Activated CD4-positive, alpha-beta T cell treated with anti-CD3 and anti-CD28 coated beads, Interleukin-2, amount 50 U/mL, for 1 hour (primary cell): ENCODE measurements around the gene MAPK8IP1.
A peak's percentile ranks its signal among the peaks of the same experiment; 100 is the strongest.
"Not testable (repeated sequence)": the region's sequence is repeated elsewhere in the genome, so short reads cannot be mapped to it uniquely, and the experiment has no call there.

ENCODE experiments used
- DNase-seq: peaks from one replicate; pipeline ENCODE4 v3.0.0-alpha.2; 2020

MAPK8IP1 gene

DNA sequence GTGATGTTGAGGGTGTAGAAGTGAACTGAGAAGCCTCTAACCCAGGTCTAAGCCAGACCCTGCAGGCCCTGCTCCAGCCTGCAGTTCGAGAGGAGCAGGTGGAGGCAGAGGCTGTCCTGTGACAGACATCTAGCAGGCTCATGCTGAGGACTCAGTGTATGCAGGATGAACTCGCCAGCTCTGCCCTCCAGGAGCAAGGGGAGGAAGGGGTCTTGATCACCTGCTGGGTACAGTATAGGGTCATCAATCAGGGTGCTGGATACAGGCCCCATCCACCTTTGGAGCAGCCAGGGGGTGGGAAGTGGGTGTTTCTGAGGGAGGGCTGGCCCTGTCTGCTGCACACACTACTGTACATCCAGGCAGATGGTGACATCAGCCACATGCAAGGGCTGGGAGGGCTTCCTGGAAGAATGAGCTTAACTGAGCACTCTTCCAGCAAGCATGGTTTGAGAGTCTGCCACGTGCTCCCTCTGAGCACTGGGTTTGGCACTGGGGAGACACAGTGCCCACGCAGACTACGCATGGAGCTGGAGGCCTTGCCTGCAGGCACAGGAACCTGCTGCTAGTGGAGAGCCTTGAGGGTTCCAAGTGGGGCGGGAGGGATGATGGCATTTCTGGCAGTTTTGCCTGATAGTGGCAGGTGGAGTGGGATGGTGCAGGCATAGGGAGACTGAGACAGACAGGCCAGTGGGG, 9.2 kb downstream of the MAPK8IP1 start:
- DNase-seq, result no peak

DNA sequence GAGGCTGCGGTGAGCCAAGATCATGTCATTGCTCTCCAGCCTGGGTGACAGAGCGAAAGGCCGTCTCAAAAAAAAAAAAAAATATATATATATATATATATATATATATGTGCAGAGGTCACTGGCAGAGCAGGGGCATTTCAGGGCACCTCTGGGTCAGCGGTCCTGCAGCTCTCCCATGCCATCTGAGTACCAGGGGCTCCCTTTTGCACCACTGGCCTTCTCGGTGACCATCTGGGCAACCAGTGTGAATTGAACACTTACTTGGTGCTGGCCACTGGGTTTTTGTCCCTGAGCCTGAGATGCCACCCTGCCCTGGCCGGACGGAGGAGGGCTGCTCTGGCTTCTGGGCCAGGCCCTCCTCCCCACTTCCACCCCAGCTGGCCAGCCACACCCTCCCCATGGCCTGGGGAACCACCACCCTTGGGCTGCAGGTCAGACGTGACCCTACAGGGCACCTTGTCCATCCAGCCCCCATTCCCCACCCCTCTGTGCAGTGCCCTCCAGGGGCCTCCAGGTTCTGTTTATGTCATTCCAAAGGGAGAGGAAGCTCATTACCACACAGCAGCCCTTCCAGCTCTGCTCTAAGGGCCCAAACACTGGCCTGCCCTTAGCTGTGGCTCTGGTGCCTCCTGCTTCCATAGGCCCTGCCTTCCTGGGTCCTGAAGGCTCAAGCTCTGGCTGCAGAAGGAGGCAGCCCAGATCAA, 10.3 kb downstream of the MAPK8IP1 start:
- DNase-seq, result no peak

DNA sequence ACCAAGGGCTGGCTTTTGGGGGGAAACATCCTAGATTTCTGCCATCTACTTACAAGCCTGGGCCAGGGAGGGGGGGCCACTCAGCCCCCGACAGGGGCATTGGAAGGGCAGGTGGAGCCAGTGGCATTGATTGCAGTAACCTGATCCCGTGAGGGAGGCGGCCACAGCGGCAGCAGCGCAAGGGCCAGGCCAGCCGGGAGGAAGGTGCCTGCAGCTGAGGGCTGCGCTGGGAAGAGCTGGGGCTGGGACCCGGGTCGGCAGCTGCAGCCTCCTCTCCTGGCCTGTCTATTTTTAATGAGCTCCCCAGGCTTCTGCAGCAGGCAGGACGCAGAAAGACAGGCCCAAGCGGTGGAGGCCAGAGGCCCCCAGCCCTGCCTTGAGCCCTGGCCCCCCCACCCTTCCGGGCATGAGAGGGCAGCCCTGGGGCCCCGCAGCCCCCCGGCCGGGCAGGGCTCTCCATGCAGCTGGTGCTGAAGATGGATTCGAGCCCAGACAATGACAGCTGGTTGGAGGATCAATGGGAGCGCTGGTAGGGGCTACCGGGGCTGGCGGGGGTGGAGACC, 11.1 kb downstream of the MAPK8IP1 start:
- no peak for DNase-seq

DNA sequence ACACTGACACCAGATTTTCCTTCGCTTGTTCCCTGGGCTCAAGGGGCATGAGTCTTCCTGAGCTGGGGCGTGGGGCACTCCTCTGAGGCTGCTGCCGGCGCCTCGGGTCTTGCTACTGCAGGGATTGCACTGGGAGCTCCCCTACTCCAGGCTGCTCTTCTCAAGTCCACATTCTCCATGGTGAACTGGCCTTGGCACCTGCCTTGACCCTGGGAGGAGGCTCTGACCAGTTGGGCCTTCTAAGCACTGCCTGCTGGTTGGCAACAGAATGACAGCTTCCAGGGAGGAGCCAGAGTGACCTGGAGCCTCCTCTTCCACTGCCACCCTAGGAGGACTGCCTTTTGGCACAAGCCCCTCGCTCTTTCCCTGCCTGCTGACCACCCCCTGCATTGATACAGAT, 12.1 kb downstream of the MAPK8IP1 start:
- no peak for DNase-seq

DNA sequence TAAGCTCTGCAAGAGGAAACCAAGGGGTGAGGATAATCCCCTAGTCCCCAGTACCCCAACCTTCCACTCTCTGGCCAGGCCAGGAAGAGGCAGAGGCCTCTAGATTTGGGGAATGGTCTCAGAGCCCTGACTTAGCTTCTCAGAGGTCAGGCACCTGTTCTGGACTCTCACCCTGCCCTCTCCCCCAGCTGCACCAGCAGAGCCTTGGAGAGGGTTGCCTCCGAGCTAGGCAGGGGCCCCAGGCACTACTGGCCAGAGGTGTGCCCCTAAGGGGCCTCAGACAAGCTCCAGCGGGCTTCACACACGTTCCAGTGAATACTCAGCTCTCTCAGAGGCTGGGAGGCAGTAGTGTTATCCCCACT, 13.6 kb downstream of the MAPK8IP1 start:
- DNase-seq, result no peak

DNA sequence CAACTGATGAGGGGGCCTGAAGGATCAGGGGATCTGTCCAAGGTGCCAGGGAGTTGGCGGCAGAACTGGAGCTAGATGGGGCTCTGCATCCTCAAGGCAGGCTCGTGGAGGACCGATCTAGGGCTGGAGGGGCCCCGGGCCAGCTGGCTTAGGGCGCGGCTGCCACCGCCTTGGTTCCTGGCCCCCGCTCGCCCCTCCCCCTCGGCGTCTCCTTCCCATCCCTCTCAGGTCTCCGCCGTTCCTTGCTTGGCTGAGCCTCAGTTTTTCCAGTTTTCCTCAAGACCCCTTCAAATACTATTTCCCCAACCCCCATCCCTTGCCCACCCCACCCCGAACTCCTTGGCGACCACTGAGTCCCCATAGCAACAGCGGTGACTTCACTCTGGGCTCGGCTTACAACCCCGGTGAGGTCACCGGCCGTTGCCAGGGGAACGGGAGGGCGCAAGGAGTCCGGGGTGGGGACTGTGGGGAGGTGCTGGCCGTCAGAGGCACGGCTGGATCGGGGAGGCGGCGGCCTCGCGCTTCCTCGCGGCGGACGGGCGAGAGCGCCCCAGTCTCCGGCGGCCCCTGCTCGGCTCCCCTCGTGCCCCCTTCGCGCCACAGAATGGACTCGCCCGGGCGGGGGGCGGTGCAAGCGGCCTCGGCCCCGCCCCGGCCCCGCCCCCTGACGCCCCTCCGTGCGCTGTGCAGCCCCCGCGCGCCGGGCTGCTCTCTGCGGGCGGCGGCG, 14.2 kb downstream of the MAPK8IP1 start:
- peak; percentile 57 for DNase-seq

DNA sequence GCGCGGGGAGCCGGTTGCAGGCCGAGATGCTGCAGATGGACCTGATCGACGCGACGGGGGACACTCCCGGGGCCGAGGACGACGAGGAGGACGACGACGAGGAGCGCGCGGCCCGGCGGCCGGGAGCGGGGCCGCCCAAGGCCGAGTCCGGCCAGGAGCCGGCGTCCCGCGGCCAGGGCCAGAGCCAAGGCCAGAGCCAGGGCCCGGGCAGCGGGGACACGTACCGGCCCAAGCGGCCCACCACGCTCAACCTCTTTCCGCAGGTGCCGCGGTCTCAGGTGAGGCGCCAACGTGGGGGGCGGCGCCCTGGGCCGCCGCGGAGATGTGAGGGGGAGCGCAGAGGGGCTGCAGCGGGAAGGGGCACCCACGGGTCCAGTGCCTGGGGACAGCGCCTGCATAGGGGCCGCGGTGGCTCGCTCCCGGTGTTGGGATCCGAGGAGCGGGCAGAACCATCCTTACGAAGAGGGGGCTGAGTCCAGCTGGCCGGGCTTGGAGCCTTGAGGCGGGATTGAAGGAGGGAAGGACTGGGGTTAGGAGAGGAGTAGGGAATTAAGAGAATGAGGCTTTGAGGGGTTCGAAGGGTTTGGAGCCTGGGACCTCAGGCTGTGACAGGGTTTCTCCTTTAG, 14.8 kb downstream of the MAPK8IP1 start:
- DNase-seq, result not testable (repeated sequence)

DNA sequence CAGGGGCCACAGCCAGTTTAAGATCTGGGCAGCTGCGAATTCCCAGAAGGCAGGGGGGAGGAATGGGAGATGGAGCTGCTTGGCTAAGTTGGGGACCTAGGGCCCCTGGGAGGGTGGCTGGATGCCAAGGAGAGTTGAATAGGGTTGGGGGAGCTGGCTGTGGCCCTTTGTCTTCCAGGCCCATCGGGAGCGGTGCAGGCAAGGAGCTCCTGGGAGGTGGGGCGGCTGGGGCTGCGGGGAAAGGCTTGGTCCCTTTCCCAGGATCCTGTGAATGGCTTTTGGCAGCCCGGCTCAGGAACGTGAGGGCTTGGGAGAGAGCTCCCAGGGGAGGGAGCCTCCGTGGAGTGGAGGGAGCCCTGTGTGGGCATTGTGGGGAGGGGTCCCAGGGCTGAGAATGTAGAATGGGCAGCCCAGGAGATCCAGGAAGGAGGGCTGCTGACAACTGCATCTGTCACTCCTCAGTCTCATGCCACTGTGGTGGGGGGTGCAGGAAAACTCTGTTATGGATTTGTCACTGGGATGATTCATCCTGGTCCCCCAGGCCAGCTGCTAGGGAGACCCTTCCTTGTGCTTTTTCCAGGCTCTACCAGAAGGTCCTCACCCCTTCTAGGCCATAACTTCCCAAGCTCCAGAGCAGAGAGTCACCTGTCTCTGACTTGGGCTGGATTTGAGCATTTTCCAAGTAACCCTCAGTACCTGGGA, 15.6 kb downstream of the MAPK8IP1 start:
- no peak for DNase-seq

DNA sequence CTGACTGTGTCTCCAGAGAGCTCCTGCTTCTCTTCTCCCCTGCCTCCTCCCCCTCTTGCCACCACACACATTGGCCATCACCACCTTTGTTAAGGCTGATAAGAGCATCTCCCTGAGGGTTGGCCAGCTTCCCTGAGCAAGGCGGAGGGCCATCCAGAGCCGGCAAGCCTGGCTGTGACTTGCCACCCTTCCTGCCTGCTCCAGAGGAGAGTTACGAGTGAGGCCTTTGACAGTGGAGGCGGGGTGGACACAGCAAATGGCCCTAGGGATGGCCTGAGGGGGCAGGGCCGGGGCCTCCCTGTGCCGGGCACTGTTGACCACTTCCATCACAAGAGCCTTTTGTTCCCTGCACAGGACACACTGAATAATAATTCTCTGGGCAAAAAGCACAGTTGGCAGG, 16.2 kb downstream of the MAPK8IP1 start:
- no peak for DNase-seq

DNA sequence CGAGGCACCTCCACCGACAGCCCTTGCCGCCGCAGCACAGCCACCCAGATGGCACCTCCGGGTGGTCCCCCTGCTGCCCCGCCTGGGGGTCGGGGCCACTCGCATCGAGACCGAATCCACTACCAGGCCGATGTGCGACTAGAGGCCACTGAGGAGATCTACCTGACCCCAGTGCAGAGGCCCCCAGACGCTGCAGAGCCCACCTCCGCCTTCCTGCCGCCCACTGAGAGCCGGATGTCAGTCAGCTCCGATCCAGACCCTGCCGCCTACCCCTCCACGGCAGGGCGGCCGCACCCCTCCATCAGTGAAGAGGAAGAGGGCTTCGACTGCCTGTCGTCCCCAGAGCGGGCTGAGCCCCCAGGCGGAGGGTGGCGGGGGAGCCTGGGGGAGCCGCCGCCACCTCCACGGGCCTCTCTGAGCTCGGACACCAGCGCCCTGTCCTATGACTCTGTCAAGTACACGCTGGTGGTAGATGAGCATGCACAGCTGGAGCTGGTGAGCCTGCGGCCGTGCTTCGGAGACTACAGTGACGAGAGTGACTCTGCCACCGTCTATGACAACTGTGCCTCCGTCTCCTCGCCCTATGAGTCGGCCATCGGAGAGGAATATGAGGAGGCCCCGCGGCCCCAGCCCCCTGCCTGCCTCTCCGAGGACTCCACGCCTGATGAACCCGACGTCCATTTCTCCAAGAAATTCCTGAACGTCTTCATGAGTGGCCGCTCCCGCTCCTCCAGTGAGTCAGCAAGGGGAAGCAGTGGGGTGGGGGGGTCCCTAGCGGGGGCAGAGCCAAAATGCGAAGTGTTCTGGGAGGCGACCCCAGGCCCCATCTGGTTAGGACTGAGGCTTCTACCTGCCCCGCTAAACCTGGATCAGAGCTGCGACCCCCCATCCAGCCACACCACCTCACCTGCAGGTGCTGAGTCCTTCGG, 17.3 kb downstream of the MAPK8IP1 start:
- no peak for DNase-seq

DNA sequence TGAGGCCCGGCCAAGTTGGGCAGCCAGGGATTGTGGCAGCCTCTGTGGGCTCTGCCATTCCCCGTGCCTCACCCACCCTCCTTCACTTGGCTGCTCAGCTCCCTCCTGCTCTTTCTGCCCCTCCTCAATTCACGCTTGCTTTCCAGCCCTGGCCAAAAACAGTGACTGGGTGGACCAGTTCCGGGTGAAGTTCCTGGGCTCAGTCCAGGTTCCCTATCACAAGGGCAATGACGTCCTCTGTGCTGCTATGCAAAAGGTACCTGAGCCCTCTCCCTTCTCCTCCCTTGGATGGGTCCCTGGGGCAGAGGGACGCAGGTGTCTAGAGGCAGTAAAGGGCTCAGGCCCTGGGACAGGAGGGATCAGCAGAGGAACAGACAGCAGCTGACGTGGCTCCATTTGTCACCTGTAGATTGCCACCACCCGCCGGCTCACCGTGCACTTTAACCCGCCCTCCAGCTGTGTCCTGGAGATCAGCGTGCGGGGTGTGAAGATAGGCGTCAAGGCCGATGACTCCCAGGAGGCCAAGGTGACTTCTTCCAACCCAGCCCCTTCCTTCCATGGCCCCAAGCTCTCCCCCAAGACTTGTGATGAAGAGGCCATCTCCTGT, 19.0 kb downstream of the MAPK8IP1 start:
- no peak for DNase-seq

DNA sequence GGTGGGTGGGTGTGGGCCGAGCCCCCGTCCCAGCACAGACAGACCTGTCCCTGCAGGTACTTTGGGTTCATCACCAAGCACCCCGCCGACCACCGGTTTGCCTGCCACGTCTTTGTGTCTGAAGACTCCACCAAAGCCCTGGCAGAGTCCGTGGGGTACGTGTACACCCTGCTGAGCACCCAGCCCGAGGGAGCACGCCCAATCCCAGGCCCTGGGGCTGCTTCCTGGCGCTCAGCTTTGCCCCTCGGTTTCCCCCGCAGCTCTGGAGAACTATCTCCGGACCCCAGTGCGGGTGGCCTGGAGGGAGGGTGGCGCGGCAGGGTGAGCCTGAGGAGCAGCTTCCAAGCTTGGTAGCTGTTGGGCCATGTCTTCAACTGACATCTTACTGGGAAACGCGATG, 19.6 kb downstream of the MAPK8IP1 start:
- DNase-seq, result no peak

DNA sequence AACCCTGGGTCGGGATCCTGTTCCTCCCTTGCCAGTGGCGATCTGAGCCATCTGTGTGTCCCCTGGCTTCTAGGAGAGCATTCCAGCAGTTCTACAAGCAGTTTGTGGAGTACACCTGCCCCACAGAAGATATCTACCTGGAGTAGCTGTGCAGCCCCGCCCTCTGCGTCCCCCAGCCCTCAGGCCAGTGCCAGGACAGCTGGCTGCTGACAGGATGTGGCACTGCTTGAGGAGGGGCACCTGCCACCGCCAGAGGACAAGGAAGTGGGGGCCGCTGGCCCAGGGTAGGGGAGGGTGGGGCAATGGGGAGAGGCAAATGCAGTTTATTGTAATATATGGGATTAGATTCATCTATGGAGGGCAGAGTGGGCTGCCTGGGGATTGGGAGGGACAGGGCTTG, 20.1 kb downstream of the MAPK8IP1 start:
- DNase-seq, result not testable (repeated sequence)

DNA sequence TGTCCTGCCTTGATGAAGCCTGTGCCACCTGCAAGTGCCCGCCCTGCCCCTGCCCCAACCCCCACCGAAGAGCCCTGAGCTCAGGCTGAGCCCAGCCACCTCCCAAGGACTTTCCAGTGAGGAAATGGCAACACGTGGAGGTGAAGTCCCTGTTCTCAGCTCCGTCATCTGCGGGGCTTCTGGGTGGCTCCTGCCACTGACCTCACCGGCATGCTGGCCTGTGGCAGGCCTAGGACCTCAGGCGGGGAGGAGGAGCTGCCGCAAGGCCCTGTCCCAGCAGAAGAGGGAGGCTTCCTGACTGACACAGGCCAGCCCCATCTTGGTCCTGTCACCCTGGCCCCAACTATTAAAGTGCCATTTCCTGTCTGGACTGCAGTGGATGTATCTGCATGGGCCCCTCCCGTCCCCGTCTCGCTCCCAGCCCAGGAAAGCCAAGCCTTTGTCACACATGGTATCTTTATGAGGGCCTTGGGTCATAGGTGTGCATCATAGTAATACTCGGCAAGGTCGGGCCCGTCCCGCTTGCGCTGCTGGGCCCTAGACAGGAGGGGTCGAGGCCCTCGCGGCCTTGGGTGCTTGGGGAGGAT, 20.7 kb downstream of the MAPK8IP1 start:
- DNase-seq, result no peak

DNA sequence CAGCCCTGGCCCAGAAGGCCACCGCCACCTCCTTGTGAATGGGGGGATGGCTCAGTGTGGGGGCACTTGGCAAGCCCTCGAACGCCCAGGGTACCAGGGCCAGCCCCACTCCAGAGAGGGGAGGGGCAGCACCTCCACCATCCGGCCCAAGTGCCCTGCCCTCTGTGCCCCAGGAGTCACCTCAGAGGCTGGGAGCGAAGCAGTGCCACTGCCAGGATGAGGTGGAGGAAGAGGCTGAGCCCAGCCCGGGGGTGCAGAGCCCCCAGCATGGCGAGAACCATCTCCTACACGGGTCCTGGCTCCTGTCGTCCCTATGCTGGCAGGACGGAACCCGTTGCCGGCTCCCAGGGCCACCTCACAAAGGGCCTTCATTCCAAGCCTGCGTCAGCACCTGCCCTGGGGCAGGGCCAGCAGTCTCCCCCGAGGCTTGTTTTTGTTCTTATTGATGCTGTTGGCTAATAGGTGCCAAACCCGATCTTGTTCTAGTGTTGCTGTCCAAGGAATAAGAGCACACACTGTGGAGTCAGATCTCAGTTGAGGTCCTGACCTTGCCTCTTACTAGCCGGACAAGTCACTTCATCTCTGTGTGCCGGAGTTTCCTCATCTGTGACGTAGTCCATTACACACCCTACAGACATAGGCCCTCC, 21.6 kb downstream of the MAPK8IP1 start, which contains the start of gene FREY1:
Gene FREY1, minus strand, starts transcription at position 307 of the 647 bp plus-strand sequence. Its CDS starts 26 bp downstream, at position 281.
- no peak for DNase-seq

DNA sequence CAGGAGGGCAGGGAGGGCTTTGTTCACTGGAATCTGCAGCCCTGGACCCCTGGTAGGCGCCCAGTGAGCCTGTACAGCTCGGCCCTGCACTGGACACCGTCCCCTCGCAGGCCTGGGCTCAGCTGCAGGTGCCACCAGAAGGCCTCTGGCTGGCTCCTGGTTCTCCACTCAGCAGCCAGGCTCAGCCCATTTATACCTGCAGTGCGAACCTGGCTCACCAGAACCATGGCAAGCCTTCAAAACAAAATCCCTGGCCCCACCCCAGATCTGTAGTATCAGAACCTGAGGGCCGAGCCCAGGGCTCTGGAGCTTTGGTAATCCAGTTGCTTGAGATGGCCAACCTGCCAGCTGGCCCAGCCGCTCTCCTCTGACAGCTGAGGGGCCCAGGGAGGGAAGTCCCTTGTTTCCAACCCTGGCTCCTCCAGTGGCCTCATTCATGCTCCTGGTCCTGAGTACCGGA, 22.5 kb downstream of the MAPK8IP1 start:
- no peak for DNase-seq

DNA sequence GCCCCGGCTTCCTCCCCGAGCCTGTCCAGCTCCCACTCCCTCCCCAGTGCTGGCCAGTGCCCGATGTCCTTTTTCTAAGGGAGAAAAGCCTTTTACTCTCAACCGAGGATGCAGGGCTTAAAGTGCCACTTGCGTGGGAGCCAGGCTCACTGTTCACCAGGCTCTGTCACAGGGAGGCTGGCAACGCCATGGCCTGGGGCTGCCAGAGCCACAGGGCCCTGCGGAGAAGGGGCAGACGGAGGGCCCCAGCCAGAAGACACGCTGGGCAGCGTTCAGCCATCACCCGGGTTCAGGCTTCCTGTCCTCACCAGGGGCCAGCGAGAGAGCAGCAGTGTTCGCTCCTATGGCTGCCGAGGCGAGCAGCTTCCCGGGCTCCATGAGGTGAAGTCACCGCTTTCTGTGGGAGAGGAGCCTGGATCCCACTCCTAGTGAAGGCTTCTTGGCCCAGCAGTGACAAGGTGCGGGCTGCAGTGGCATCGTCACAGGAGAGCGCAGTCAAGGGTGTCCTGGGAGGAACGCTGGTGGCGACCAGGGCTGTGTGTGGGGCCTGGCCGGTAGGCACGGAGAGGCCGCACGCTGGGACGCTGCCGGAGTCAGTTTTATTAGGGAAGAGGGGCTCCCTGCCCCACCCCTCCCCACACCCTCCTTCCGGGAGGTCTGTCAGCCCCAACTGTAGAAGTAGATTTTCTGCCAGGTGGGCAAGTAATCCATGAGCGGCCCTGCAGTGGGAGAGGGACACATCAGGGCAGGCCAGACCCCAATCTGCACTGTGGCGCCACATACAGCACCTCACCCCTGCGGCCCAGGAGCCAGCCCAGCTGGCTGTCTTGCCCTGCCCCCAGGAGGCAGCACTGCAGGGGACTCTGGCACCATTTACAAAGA, 24.4 kb downstream of the MAPK8IP1 start:
- DNase-seq, result no peak

DNA sequence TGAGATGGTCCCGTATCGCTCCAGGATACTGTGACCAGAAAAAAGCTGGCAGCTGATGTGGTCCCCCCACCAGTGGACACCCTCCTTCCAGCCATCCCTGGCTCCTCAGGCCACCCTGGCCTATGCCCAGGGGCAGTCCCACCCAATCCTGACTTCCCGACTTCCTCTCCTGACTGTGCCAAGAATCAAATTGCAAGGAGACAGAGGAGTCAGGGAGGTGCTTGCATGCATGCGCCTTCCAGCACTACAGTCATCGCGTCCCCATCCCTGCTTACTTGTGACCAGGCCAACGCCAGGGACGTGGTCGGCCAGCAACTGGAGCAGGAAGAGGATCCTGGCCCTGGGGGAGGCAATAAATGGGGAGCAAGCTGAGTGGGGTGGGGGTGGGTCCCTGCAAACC, 25.2 kb downstream of the MAPK8IP1 start:
- no peak for DNase-seq

DNA sequence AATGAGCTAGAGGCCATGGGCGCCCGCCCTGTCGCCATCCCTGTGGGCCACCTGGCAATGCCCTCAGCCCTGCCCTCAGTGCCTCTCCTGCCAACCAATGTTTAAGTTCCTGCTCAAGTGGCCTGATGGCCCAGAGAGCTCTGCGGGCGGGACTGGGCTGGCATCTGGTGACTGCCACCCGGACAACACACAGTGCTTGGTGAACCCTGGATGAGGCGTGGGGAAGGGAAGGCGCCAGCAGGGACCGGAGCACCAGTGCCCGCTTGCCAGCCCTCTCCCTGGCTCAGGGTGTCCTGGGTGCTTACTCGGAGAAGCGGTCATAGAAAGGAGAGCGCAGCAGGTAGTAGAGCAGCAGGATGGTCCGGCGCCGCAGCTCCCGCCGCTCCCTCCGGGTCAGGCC, 28.1 kb downstream of the MAPK8IP1 start:
- no peak for DNase-seq
